H9 (cell line): ENCODE measurements around the gene CENPP. TPM values are rescaled to one million over a fixed set of nuclear protein-coding genes. Genes with fewer than 3 reads are reported as not detected.

Experiments
- DNase-seq: peaks from one replicate; pipeline ENCODE4 v3.0.0-alpha.2; 2017
- H2AFZ ChIP-seq: one replicate; pipeline ENCODE4 v1.6.1; 2013; ENCODE audit warnings: mild to moderate bottlenecking, low read length, control low read depth, moderate library complexity
- H2AK5ac ChIP-seq: 2 replicates; pipeline ENCODE4 v1.6.1; 2013; ENCODE audit warnings: low read length, control low read depth, mixed read lengths; ENCODE audit not compliant: insufficient read length
- H2BK120ac ChIP-seq: one replicate; pipeline ENCODE4 v1.6.1; 2013; ENCODE audit warnings: low read depth, mild to moderate bottlenecking, low read length, control low read depth, inconsistent platforms; ENCODE audit not compliant: poor library complexity, severe bottlenecking
- H2BK12ac ChIP-seq: 2 replicates; pipeline ENCODE4 v1.6.1; 2013; ENCODE audit warnings: low read length, control low read depth, mixed read lengths, low read depth; ENCODE audit not compliant: insufficient read length
- H2BK15ac ChIP-seq: 2 replicates; pipeline ENCODE4 v1.6.1; 2013; ENCODE audit warnings: low read depth, low read length, control low read depth
- H2BK20ac ChIP-seq: one replicate; pipeline ENCODE4 v1.6.1; 2013; ENCODE audit warnings: low read depth, mild to moderate bottlenecking, low read length, control low read depth, inconsistent platforms; ENCODE audit not compliant: poor library complexity, severe bottlenecking
- H2BK5ac ChIP-seq: 2 replicates; pipeline ENCODE4 v1.6.1; 2013; ENCODE audit warnings: low read length, control low read depth, mixed read lengths; ENCODE audit not compliant: insufficient read length
- H3K14ac ChIP-seq: 2 replicates; pipeline ENCODE4 v1.6.1; 2013; ENCODE audit warnings: low read length, control low read depth; ENCODE audit not compliant: insufficient read depth
- H3K18ac ChIP-seq: 2 replicates; pipeline ENCODE4 v1.6.1; 2013; ENCODE audit warnings: low read depth, mild to moderate bottlenecking, mixed read lengths, low read length, control low read depth; ENCODE audit not compliant: insufficient read length
- H3K23ac ChIP-seq: 2 replicates; pipeline ENCODE4 v1.6.1; 2013; ENCODE audit warnings: low read length, control low read depth, mixed read lengths, low read depth; ENCODE audit not compliant: insufficient read length
- H3K23me2 ChIP-seq: 2 replicates; pipeline ENCODE4 v1.6.1; 2013; ENCODE audit warnings: low read depth, mild to moderate bottlenecking, mixed read lengths, low read length, control low read depth; ENCODE audit not compliant: insufficient read length, poor library complexity, severe bottlenecking
- H3K27ac ChIP-seq: 2 replicates; pipeline ENCODE4 v1.5.1; 2013; ENCODE audit warnings: low read length, control low read depth, mixed read lengths, low read depth; ENCODE audit not compliant: insufficient read length
- H3K27me3 ChIP-seq: 2 replicates; pipeline ENCODE4 v1.6.1; 2013; ENCODE audit warnings: low read length, control low read depth, inconsistent platforms; ENCODE audit not compliant: insufficient read depth
- H3K4ac ChIP-seq: 2 replicates; pipeline ENCODE4 v1.6.1; 2013; ENCODE audit warnings: low read depth, mild to moderate bottlenecking, control low read depth, inconsistent platforms, low read length, moderate library complexity
- H3K4me1 ChIP-seq: 2 replicates; pipeline ENCODE4 v1.6.1; 2013; ENCODE audit warnings: low read length, control low read depth, inconsistent platforms; ENCODE audit not compliant: insufficient read depth
- H3K4me2 ChIP-seq: 2 replicates; pipeline ENCODE4 v1.6.1; 2013; ENCODE audit warnings: low read length, control low read depth, mixed read lengths; ENCODE audit not compliant: insufficient read length, insufficient read depth
- H3K56ac ChIP-seq: 2 replicates; pipeline ENCODE4 v1.6.1; 2013; ENCODE audit warnings: low read depth, mild to moderate bottlenecking, mixed read lengths, low read length, control low read depth; ENCODE audit not compliant: insufficient read length
- H3K79me1 ChIP-seq: 2 replicates; pipeline ENCODE4 v1.6.1; 2013; ENCODE audit warnings: low read depth, mild to moderate bottlenecking, moderate library complexity, low read length, control low read depth, inconsistent platforms; ENCODE audit not compliant: insufficient read depth, poor library complexity, severe bottlenecking
- H3K79me2 ChIP-seq: 2 replicates; pipeline ENCODE4 v1.6.1; 2013; ENCODE audit warnings: low read length, control low read depth, inconsistent platforms; ENCODE audit not compliant: insufficient read depth
- H3K9ac ChIP-seq: 2 replicates; pipeline ENCODE4 v1.6.1; 2013; ENCODE audit warnings: low read length, control low read depth, mixed read lengths; ENCODE audit not compliant: insufficient read length; ENCODE audit errors: extremely low read depth
- H3K9me3 ChIP-seq: one replicate; pipeline ENCODE4 v1.6.1; 2013; ENCODE audit warnings: low read depth, low read length, inconsistent platforms; ENCODE audit not compliant: control insufficient read depth
- H3T11ph ChIP-seq: one replicate; pipeline ENCODE4 v1.6.1; 2013; ENCODE audit warnings: mild to moderate bottlenecking, low read length, control low read depth, inconsistent platforms
- H4K20me1 ChIP-seq: one replicate; pipeline ENCODE4 v1.6.1; 2013; ENCODE audit not compliant: control insufficient read depth, insufficient read length, insufficient read depth
- H4K5ac ChIP-seq: 2 replicates; pipeline ENCODE4 v1.6.1; 2013; ENCODE audit warnings: low read depth, mild to moderate bottlenecking, mixed read lengths, low read length, control low read depth; ENCODE audit not compliant: insufficient read length
- H4K8ac ChIP-seq: replicated peaks from 2 replicates; pipeline ENCODE4 v1.6.1; 2013; ENCODE audit warnings: low read length, control low read depth, mixed read lengths, low read depth; ENCODE audit not compliant: insufficient read length
- H4K91ac ChIP-seq: 2 replicates; pipeline ENCODE4 v1.6.1; 2013; ENCODE audit warnings: low read depth, mild to moderate bottlenecking, moderate library complexity, mixed read lengths, low read length, control low read depth; ENCODE audit not compliant: insufficient read length
- H3K27ac Mint-ChIP-seq, 3 experiments: 2 replicates in 2 of 3; 3 replicates in 1 of 3; pipeline ENCODE4 v1.8.0; 2020 to 2021; ENCODE audit warnings: mixed read lengths in 3 of 3, mild to moderate bottlenecking in 1 of 3, moderate library complexity in 1 of 3
- H3K27me3 Mint-ChIP-seq: 2 replicates; pipeline ENCODE4 v1.8.0; 2021; ENCODE audit warnings: low read depth, mild to moderate bottlenecking, moderate library complexity, mixed read lengths
- H3K36me3 Mint-ChIP-seq, 3 experiments: 2 replicates in 2 of 3; 3 replicates in 1 of 3; pipeline ENCODE4 v1.8.0; 2020 to 2021; ENCODE audit warnings: low read depth in 3 of 3, mixed read lengths in 3 of 3; ENCODE audit not compliant: insufficient read depth in 1 of 3
- H3K4me1 Mint-ChIP-seq, 2 experiments: 2 replicates each; pipeline ENCODE4 v1.8.0; 2020; ENCODE audit warnings: mixed read lengths in 2 of 2
- H3K4me3 Mint-ChIP-seq, 2 experiments: 2 replicates in 1 of 2; 3 replicates in 1 of 2; pipeline ENCODE4 v1.8.0; 2020 to 2021; ENCODE audit warnings: mild to moderate bottlenecking in 2 of 2, mixed read lengths in 2 of 2, moderate library complexity in 1 of 2
- H3K9me3 Mint-ChIP-seq, 2 experiments: 2 replicates in 1 of 2; 3 replicates in 1 of 2; pipeline ENCODE4 v1.8.0; 2020; ENCODE audit warnings: mild to moderate bottlenecking in 2 of 2, mixed read lengths in 2 of 2, moderate library complexity in 1 of 2
- CTCF ChIP-seq: fragments of 200-600 bp; sonication (generic); conservative IDR thresholded peaks from 3 replicates; pipeline ENCODE4 v1.8.0; 2021; ENCODE audit warnings: antibody characterized with exemption, mild to moderate bottlenecking
- WGBS: extraction: QIAGEN DNeasy Blood & Tissue Kit; methylation state at CpG from one replicate; pipeline ENCODE4 v1.1.7; 2013; ENCODE audit warnings: missing lambda C conversion rate, low lambda C conversion rate, mixed read lengths; ENCODE audit not compliant: insufficient read length; ENCODE audit errors: extremely low coverage; 5-methylcytosine and 5-hydroxymethylcytosine counted together
- total RNA-seq: library from RNA; stranded (reverse); gene quantifications from 2 replicates; pipeline ENCODE4 v1.2.1, GENCODE V29; 2021

Gene CENPP
- total RNA-seq, 1 experiment from 2014 or later, result 9.1 TPM

GRCh38 chr9:92393686-92394085 is 67.9 kb downstream of the CENPP start:
- Histone ChIP-seq H3K56ac (no peak overlapping the region), H4K20me1 (no peaks in the 10 kb centered on the region), H3K79me1 (no peaks in the 10 kb centered on the region), H2AK5ac (no peak overlapping the region), H2AFZ (no peak overlapping the region), H3K14ac (no peak overlapping the region), H2BK5ac (no peak overlapping the region), H3K27ac (no peak overlapping the region), H2BK15ac (no peak overlapping the region), H3K23ac (no peak overlapping the region), H3K27me3 (no peaks in the 10 kb centered on the region), H2BK20ac (no peak overlapping the region), H3K4me1 (no peaks in the 10 kb centered on the region), H3T11ph (no peak overlapping the region), H3K4ac (no peak overlapping the region), H4K8ac (no peak overlapping the region), H2BK120ac (no peak overlapping the region), H2BK12ac (no peak overlapping the region), H3K79me2 (no peaks in the 10 kb centered on the region), H3K9ac (no peak overlapping the region), H4K5ac (no peak overlapping the region), H4K91ac (no peak overlapping the region), H3K23me2 (no peaks in the 10 kb centered on the region), H3K18ac (no peak overlapping the region), H3K9me3 (no peaks in the 10 kb centered on the region), H3K4me2 (no peak overlapping the region)
- WGBS, result no CpG with 5 or more reads among the region's 1 CpG
- Mint-ChIP-seq H3K4me1 (no peaks in the 10 kb centered on the region), H3K9me3 (peaks cover 7% of the 10 kb centered on the region in 2 experiments; a peak in 3 of 5 replicates), H3K4me3 (no peak overlapping the region), H3K27ac (no peak overlapping the region), H3K27me3 (no peaks in the 10 kb centered on the region), H3K36me3 (no peaks in the 10 kb centered on the region; a peak in 1 of 7 replicates)
- no peak for DNase-seq
- TF ChIP-seq CTCF, result no peak
